AG04450 (cell line): ENCODE results near the gene NCOA3. TPM values are rescaled to one million over a fixed set of nuclear protein-coding genes. Genes with fewer than 3 reads are reported as not detected.

Experiments
- CTCF ChIA-PET: fragments of 300-600, 350-600 bp; formaldehyde crosslinking; extraction: SDS; loops from one replicate; lab custom pipeline; 2022; ENCODE audit warnings: antibody characterized with exemption, inconsistent platforms; lab: Charles Lee
- POLR2A ChIA-PET: fragments of 350-600 bp; formaldehyde crosslinking; extraction: SDS; loops from one replicate; lab custom pipeline; 2021; ENCODE audit warnings: antibody characterized with exemption, inconsistent platforms; lab: Yijun Ruan, JAX
- DNase-seq: peaks from one replicate; pipeline ENCODE4 v3.0.0-alpha.2; 2011; ENCODE audit warnings: low read depth, low spot score
- H3K27ac ChIP-seq: one replicate; pipeline ENCODE4 v1.5.1; 2012; ENCODE audit warnings: low read depth, low read length, control low read depth
- H3K27me3 ChIP-seq: one replicate; pipeline ENCODE4 v1.6.0; 2012; ENCODE audit warnings: low read length; ENCODE audit not compliant: control insufficient read depth, insufficient read depth
- H3K4me3 ChIP-seq: 2 replicates; pipeline ENCODE4 v1.5.1; 2011; ENCODE audit warnings: mild to moderate bottlenecking, low read depth, low read length, control low read depth
- H3K9me3 ChIP-seq: 2 replicates; pipeline ENCODE4 v1.5.1; 2012; ENCODE audit warnings: low read length; ENCODE audit not compliant: control insufficient read depth, insufficient read depth
- polyA plus RNA-seq: library from polyadenylated mRNA; depleted of rRNA; stranded (reverse); fragments of >200 nt; gene quantifications from 2 replicates; pipeline ENCODE4 v1.2.3, GENCODE V29; 2011
- TF ChIP-seq, protein P1 (sequence below): IDR thresholded peaks from 2 replicates; pipeline ENCODE4 v1.5.1; 2011; ENCODE audit warnings: low read depth, low read length, control low read depth, inconsistent platforms

Gene NCOA3
- polyA plus RNA-seq, 1 experiment, result 25.4 TPM

GRCh38 chr20:47598911-47599744 lies 97.4 kb downstream of the NCOA3 start:
- peaks cover 4% of the 10 kb centered on the region; the same call in 1 of the 2 replicates for H3K9me3 ChIP-seq
- POLR2A ChIA-PET, result no interaction called here
- H3K27ac ChIP-seq, result no peak overlapping the region
- TF ChIP-seq, protein P1, sequence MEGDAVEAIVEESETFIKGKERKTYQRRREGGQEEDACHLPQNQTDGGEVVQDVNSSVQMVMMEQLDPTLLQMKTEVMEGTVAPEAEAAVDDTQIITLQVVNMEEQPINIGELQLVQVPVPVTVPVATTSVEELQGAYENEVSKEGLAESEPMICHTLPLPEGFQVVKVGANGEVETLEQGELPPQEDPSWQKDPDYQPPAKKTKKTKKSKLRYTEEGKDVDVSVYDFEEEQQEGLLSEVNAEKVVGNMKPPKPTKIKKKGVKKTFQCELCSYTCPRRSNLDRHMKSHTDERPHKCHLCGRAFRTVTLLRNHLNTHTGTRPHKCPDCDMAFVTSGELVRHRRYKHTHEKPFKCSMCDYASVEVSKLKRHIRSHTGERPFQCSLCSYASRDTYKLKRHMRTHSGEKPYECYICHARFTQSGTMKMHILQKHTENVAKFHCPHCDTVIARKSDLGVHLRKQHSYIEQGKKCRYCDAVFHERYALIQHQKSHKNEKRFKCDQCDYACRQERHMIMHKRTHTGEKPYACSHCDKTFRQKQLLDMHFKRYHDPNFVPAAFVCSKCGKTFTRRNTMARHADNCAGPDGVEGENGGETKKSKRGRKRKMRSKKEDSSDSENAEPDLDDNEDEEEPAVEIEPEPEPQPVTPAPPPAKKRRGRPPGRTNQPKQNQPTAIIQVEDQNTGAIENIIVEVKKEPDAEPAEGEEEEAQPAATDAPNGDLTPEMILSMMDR, result no peak
- DNase-seq, result no peak
- H3K27me3 ChIP-seq, result no peaks in the 10 kb centered on the region
- no peak overlapping the region for H3K4me3 ChIP-seq
- CTCF ChIA-PET, result interaction anchor here (0.6 to 1.7 kb wide), 4 partner anchors 11 to 352 kb away, joined by 3 to 5 read pairs (median 4); no protein-coding TSS in a partner anchor

DNA sequence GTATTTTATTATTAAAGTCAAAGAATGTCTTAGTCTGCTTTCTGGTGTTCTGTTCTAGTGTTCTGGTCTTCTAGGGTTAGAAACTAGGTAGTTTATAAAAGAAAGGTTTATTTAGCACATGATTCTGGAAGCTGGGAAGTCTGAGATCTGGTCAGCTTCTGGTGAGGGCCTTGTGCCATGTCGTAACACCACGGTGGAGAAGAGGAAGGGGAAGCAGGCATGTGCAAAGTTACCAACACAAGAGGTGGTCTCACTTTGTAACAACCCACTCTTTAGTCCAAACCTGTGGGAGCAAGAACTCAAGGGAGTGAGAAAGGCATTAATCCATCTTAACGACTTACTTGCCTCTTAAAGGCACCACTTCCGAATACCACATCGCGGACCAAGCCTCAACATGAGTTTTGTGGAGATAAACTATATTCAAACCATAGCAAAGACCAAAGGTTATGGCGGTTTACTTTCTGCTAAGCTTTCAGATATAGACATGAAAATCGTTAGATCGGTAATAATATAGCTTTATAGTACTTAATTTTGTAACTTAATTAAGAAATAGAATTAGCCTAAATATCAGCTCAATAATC lies 99.4 kb downstream of the NCOA3 start:
- Histone ChIP-seq H3K4me3 (no peak overlapping the region), H3K27me3 (no peaks in the 10 kb centered on the region), H3K27ac (no peak overlapping the region), H3K9me3 (peaks cover 4% of the 10 kb centered on the region; the same call in 1 of the 2 replicates)
- CTCF ChIA-PET, result interaction anchor here (1.1 to 2.3 kb wide), 2 partner anchors 19 to 217 kb away, joined by 6 to 13 read pairs; no protein-coding TSS in a partner anchor
- POLR2A ChIA-PET, result no interaction called here
- TF ChIP-seq, protein P1, result no peak
- no peak for DNase-seq

DNA sequence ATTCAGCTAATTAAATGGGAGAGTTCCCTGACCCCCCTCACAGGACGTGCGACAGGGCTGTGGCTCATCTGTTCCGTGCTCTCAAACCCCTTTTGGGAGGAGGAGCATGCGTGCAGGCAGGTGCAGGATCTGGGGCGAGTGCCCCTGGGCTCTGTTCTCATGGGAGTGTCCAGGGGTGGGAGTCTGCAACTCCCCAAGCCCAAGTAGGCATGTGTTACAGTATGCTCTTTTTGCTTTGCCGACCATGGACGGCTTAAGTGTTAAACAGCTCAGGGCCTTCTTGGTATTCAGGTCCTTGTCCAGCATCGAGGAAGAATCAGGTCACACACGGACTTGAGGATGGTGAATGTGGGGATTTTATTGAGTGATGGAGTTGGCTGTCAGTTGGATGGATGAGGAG lies 101.6 kb downstream of the NCOA3 start:
- peaks cover 4% of the 10 kb centered on the region; the same call in 1 of the 2 replicates for H3K9me3 ChIP-seq
- TF ChIP-seq, protein P1, result no peak

GRCh38 chr20:47605673-47606413 lies 104.2 kb downstream of the NCOA3 start:
- TF ChIP-seq, protein P1, result no peak
- DNase-seq, result no peak
- Histone ChIP-seq H3K4me3 (no peak overlapping the region), H3K27ac (no peak overlapping the region), H3K27me3 (no peaks in the 10 kb centered on the region), H3K9me3 (peaks cover 4% of the 10 kb centered on the region; the same call in 1 of the 2 replicates)
- CTCF ChIA-PET, result interaction anchor here (0.6 kb wide), 1 partner anchor 15 kb away, joined by 4 read pairs; no protein-coding TSS in a partner anchor
- POLR2A ChIA-PET, result no interaction called here

More for the DNA sequence above, 101.6 kb downstream of the NCOA3 start:
- Histone ChIP-seq H3K4me3 (no peak overlapping the region), H3K27me3 (no peaks in the 10 kb centered on the region), H3K27ac (no peak overlapping the region)
- DNase-seq, result no peak
- ChIA-PET POLR2A (no interaction called here), CTCF (interaction anchor here (2.3 kb wide), 1 partner anchor 17 kb away, joined by 13 read pairs; no protein-coding TSS in a partner anchor)
